Kidney capillary endothelial cell (primary cell): ENCODE results near the gene SMPD2.

Experiments used
- DNase-seq: peaks from one replicate; pipeline ENCODE4 v3.0.0-alpha.2; 2018; ENCODE audit warnings: low spot score

The SMPD2 gene

DNA sequence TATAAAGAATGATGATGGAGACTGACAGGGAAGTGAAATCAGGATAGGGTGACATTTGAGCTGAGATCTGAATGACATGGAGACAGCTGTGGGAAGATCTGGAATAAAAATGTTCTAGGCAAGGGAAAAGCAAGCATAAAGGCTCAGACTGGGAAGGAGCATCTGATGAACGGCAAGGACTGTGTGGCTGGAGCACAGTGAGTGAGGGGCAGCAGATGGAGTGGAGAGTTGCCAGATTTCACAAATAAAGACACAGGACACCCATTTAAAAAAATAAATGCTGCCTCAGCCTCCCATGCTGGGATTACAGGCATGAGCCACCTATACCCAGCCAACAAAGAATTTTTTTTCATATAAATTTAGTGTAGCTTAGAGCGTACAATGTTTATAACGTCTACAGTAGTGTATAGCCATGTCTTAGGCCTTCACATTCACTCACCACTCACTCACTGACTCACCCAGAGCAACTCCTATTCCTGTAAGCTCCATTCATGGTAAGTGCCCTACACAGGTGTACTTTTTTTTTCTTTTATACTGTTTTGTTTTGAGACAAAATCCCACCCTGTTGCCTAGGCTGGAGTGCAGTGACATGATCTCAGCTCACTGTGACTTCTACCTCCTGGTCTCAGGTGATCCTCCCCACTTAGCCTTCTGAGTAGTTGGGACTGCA lies 44.9 kb downstream of the SMPD2 start:
- DNase-seq: no peak

DNA sequence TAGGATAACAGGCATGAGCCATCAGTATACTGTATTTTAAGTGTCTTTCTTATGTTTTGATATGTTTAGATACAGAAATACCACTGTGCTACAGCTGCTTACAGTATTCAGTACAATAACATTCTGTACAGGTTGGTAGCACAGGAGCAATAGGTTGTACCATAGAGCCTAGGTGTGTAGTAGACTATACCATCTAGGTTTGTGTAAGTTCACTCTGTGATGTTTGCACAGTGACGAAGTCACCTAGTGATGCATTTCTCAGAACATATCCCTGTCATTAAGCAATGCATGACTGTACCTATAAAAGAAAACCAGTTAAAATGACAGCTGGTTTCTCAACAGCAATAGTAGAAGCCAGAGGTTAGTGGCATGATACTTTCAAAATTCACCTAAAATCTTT lies 45.5 kb downstream of the SMPD2 start:
- DNase-seq: no peak

DNA sequence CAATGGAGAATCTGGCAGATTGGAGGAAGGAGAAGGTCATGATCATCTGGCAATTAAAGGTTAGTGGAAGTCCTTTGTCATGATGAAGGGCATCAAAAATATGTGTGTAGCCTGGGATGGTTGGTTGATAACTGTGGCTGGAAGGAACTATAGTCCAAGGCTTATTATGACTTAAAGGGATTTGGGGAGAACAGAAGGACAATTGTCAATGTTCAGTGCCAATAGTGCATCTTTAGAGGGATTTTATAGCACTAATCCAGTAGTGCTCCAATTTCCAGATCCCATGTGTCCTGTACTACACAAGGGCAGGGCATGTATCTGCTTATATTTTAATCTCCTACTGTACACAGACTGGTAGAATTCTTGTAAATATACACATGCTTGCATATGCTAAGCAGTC lies 47.5 kb downstream of the SMPD2 start:
- no peak for DNase-seq

DNA sequence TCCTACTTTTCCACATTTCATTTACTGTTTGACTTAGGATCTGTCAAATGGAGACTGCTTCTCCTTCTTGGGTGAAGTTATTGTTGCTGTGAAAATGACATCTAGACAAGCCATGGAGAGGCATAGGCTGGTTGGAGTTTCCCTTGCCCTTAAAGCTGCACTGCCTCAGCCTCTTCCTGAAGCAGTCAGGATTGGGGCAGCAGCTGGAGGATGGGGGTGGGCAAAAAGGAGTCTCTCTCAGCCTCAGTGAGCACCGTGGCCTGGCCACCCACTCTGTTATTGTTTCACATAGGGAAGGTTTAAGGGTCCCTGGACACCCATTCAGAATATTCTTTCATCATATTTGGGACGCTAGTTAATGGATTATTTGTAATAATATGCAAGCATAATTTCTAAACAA lies 50.2 kb downstream of the SMPD2 start:
- no peak for DNase-seq

DNA sequence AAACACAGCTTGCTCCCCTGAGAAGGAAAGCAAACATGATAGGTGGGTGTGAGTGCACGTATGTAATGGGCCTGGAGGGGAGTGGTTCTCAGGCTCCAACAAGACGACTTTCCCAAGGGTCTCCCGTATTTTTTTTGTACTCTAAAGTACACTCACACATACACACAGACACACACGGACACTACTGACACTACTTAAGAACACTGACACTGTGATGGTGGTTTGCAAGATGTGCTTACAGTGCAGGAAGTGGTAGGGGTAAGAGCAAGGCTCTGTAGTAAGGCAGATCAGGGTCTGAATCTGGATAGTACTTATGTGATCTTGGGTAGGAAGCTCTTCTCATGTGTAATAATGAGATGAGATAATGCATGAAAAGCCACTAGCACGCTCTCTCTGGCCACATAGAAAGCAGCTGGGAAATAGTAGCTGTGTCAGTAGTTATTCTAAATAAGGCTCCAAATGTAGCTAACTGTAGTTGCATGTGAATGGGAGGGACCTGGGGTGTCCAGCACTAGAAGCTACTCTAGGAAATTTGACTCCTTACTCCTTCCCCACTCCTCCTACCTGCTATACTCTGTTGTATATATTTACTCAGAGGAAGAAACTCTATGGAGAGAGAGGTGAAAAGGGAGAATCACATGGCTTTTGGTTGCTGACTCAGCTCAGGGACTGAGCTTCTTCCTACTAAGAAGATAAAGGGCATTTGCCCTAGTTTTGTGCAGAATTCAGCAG lies 50.8 kb downstream of the SMPD2 start:
- no peak for DNase-seq
